ENCODE data around the gene PARVB. TPM values are rescaled to one million over a fixed set of nuclear protein-coding genes. Genes with fewer than 3 reads are reported as not detected.
"Not testable (repeated sequence)": the region's sequence is repeated elsewhere in the genome, so short reads cannot be mapped to it uniquely, and the experiment has no call there.

PARVB gene
- total RNA-seq, 1 experiment from 2014 or later: 85.3 TPM

DNA sequence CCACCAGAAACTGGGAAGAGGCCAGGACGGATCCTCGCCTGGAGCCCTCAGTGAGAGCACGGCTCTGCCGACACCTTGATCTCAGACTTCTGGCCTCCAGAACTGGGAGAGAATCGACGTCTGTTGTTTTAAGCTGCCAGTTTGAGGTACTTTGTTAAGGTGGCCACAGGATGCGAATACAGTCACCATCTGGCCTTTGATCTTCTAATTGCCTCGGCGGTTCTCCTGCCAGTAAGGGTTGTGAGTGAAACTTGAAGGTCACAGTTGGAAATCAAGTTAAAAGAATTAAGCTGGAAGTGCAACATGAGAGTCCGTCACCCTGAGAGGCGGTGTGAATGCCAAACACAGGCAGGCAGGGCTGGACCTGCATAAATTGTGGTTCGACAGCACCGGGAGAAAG lies 27.9 kb downstream of the PARVB start:
- no peaks in the 10 kb centered on the region for H3K79me2 ChIP-seq (ENCODE audit: low read length)

GRCh38 chr22:44055805-44056204 lies 31.7 kb downstream of the PARVB start:
- Histone ChIP-seq H3K9ac (ENCODE audit: low read length) (no peak overlapping the region), H3K9me2 (replicated peaks; ENCODE audit: low read length) (no peaks in the 10 kb centered on the region), H3K4me2 (ENCODE audit: low read length) (no peak overlapping the region), H3K36me3 (ENCODE audit: low read depth, low read length) (no peaks in the 10 kb centered on the region), H3K9me3 (ENCODE audit: low read length) (no peaks in the 10 kb centered on the region), H3K4me1 (ENCODE audit: insufficient read depth, low read length) (peaks cover 11% of the 10 kb centered on the region), H3K4me3 (ENCODE audit: low read length) (no peak overlapping the region), H3K27ac (ENCODE audit: low read length) (no peak overlapping the region), H3K27me3 (ENCODE audit: low read length) (no peaks in the 10 kb centered on the region), H3F3A (ENCODE audit: low read length, unreplicated experiment) (no peaks in the 10 kb centered on the region), H4K20me1 (ENCODE audit: low read length) (no peaks in the 10 kb centered on the region), H3K79me2 (ENCODE audit: low read length) (no peaks in the 10 kb centered on the region), H2AFZ (ENCODE audit: low read length) (no peak overlapping the region)
- intact Hi-C loops (cut with micrococcal nuclease): no loop called here
- TF ChIP-seq CTCF (conservative IDR thresholded peaks at IDR 0.05; ENCODE audit: low read depth, low read length) (no peak), EZH2phosphoT487 (IDR thresholded peaks at IDR 0.05; ENCODE audit: borderline replicate concordance, low read length) (no peak), EZH2 (IDR thresholded peaks at IDR 0.05; ENCODE audit: low read length, unreplicated experiment) (no peak)
- ChIA-PET POLR2A (ENCODE audit: unreplicated experiment) (no interaction called here), CTCF (no interaction called here)
- BruUV-seq (replicated peaks): no TSS peak
- no peak for ATAC-seq
- no peak for DNase-seq

More for the DNA sequence above, 27.9 kb downstream of the PARVB start:
- Histone ChIP-seq H3K36me3 (ENCODE audit: low read depth, low read length) (no peaks in the 10 kb centered on the region), H3K4me1 (ENCODE audit: insufficient read depth, low read length) (no peaks in the 10 kb centered on the region), H3K9me2 (replicated peaks; ENCODE audit: low read length) (no peaks in the 10 kb centered on the region), H4K20me1 (ENCODE audit: low read length) (no peaks in the 10 kb centered on the region), H3K27ac (ENCODE audit: low read length) (no peak overlapping the region), H3K4me2 (ENCODE audit: low read length) (no peak overlapping the region), H3F3A (ENCODE audit: low read length, unreplicated experiment) (no peaks in the 10 kb centered on the region), H2AFZ (ENCODE audit: low read length) (no peak overlapping the region), H3K9me3 (ENCODE audit: low read length) (no peaks in the 10 kb centered on the region), H3K9ac (ENCODE audit: low read length) (no peak overlapping the region), H3K27me3 (ENCODE audit: low read length) (no peaks in the 10 kb centered on the region), H3K4me3 (ENCODE audit: low read length) (no peak overlapping the region)
- ChIA-PET POLR2A (ENCODE audit: unreplicated experiment) (no interaction called here), CTCF (no interaction called here)
- no peak for TF ChIP-seq EZH2phosphoT487 (IDR thresholded peaks at IDR 0.05; ENCODE audit: borderline replicate concordance, low read length)
- no peak for TF ChIP-seq CTCF (conservative IDR thresholded peaks at IDR 0.05; ENCODE audit: low read depth, low read length)
- intact Hi-C loops (cut with micrococcal nuclease): no loop called here
- no TSS peak for BruUV-seq (replicated peaks)
- no peak for ATAC-seq
- no peak for DNase-seq

GRCh38 chr22:44056649-44057048 lies 32.5 kb downstream of the PARVB start:
- CTCF ChIA-PET; ATAC-seq; H3K36me3 ChIP-seq (ENCODE audit: low read depth, low read length); BruUV-seq (replicated peaks); H3K9me2 ChIP-seq (replicated peaks; ENCODE audit: low read length); DNase-seq; H3K79me2 ChIP-seq (ENCODE audit: low read length); H3K27me3 ChIP-seq (ENCODE audit: low read length); H3K9me3 ChIP-seq (ENCODE audit: low read length); H3K4me2 ChIP-seq (ENCODE audit: low read length); H3F3A ChIP-seq (ENCODE audit: low read length, unreplicated experiment); H2AFZ ChIP-seq (ENCODE audit: low read length); H4K20me1 ChIP-seq (ENCODE audit: low read length); intact Hi-C loops (cut with micrococcal nuclease); POLR2A ChIA-PET (ENCODE audit: unreplicated experiment); H3K4me3 ChIP-seq (ENCODE audit: low read length); H3K9ac ChIP-seq (ENCODE audit: low read length); H3K27ac ChIP-seq (ENCODE audit: low read length): not testable (repeated sequence)
- H3K4me1 ChIP-seq (ENCODE audit: insufficient read depth, low read length): peaks cover 11% of the 10 kb centered on the region

All from PC-3 (cell line).